ENCODE measurements around the gene LIPC. TPM values are rescaled to one million over a fixed set of nuclear protein-coding genes. Genes with fewer than 3 reads are reported as not detected.

Gene LIPC
- total and polyA plus RNA-seq, 10 of the 15 experiments (the other 5 are each of a cell fraction or from before 2014, with no cell fraction given), result 0.06 to 0.31 (median 0.16) TPM; not detected in 1

DNA sequence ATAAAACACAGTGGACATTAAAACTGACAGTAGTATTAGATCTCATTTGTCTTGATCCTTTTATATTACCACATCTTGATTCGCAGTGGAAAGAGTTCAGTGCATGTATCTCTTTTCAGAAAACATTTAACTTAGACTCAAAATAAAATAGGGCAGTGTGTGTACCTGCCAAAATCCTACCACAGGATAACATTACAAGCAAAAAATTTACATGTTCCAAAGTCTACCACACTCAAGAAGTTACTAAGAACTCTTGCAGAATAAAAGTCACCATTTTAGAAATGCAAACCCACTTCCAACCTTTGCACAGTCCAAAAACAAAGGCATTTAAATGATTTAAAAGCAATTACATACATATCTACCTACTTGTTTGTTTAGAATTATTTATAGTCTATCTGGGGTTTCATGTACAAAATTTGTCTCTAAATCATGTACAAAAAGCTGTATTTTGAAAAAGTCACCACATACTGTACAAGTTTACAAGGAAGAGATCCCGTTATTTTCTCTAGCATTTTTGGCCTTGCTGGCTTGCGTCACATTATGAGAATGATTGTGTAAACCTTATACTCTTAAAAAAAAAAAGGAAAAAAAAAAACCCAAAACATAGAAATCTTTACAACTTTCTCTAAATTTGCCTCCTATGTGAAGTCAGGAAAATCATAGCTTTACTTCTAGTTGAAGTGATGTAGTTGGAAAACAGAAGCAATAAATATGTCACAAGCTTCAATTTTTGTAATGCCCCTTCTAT, 163.9 kb downstream of the LIPC start (continued):
- TF ChIP-seq NBN (IDR thresholded peaks at IDR 0.05), result no peak

DNA sequence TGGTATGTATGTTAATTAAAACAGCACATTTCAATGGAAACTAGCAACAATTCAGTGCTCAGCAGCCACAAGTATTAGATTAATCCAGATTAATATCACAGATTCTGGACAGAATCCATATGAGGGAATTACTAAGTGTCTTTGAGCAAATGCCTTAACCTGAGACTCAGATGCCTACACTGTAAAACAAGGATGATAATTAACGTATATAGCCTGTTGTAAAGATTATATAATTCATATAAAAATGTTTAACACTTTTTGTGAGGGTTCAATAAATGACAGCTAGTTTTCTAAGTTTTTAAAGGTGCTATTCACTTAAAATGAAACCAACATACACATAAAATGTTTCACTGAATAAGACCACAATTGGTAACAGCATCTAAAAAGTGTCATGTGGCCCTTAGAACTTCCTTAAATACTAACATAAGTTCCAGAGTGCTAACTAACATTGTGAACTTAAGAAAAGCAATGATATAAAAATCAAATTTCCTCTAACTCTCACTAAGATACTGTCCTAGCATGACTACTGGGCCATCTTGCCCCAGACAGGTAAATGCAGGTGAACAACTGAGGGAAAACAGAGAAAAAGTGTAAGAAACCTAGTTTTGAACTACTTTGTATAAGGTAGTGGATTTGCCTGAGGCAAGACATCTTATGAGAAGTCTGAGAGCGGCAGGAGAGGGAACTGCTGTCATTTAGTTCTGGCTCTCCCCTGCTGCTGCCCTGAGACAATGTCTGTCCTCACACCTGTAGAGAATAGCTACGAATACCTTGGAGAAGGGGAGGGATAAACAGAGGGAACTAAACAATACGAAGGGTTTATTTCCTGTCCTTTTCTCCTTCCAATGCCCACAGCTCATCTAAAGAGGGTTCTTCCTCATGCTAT, 166.4 kb downstream of the LIPC start:
- Histone ChIP-seq H4K20me1 (ENCODE audit: control insufficient read depth, insufficient read depth) (no peaks in the 10 kb centered on the region), H3K4me3 (no peak overlapping the region), H3K9me3 (replicated peaks; ENCODE audit: control insufficient read depth, insufficient read depth, low read length) (no peaks in the 10 kb centered on the region), H3K27ac (ENCODE audit: control insufficient read depth, insufficient read depth) (no peak overlapping the region), H3K36me3 (ENCODE audit: control insufficient read depth in 2 of 2, insufficient read depth in 2 of 2, low read length in 1 of 2) (peaks cover 0 to 15% of the 10 kb centered on the region in 2 experiments; a peak in 3 of 4 replicates), H3K4me2 (ENCODE audit: control insufficient read depth, insufficient read depth) (no peak overlapping the region), H3K4me1 (ENCODE audit: control insufficient read depth, insufficient read depth, low read length) (peaks cover 16% of the 10 kb centered on the region), H3K79me2 (ENCODE audit: control insufficient read depth, insufficient read depth, low read length) (no peaks in the 10 kb centered on the region), H3K9ac (ENCODE audit: control insufficient read depth, insufficient read depth, low read length) (no peak overlapping the region), H3K27me3 (replicated peaks in 1 of 2; ENCODE audit: control insufficient read depth in 2 of 2, insufficient read depth in 2 of 2, low read length in 1 of 2) (no peaks in the 10 kb centered on the region), H2AFZ (ENCODE audit: control insufficient read depth, low read depth, low read length) (no peak overlapping the region)
- BruUV-seq (replicated peaks), result no TSS peak
- CTCF ChIA-PET, result interaction anchor here (0.9 kb wide), 1 partner anchor 13 kb away, joined by 6 read pairs; no protein-coding TSS in a partner anchor
- SMC1A ChIA-PET (ENCODE audit: uncharacterized antibody, unreplicated experiment), result interaction anchor here (0.6 to 1.4 kb wide), 7 partner anchors 9 to 151 kb away, joined by 3 to 4 read pairs (median 3); no protein-coding TSS in a partner anchor
- WGBS (ENCODE audit: insufficient coverage, insufficient replicate concordance, low lambda C conversion rate, missing lambda C conversion rate), result 97% methylated on average over 4 of the region's 4 CpGs
- TF ChIP-seq ZNF274 (IDR thresholded peaks at IDR 0.05; ENCODE audit: insufficient read depth, insufficient read length), result no peak
- no peak for TF ChIP-seq RCOR1 (conservative IDR thresholded peaks at IDR 0.05; ENCODE audit: low read depth, low read length)
- ATAC-seq, result no peak
- DNase-seq (ENCODE audit: low read depth, low spot score), result no peak
- in situ Hi-C loops (cut with MboI), result no loop called here
- POLR2A ChIA-PET, result interaction anchor here (1.1 kb wide), 1 partner anchor 13 kb away, joined by 3 read pairs; no protein-coding TSS in a partner anchor
- RAD21 ChIA-PET (ENCODE audit: unreplicated experiment), result no interaction called here
- intact Hi-C loops (cut with micrococcal nuclease; ENCODE audit: unreplicated experiment), result no loop called here
- FAIRE-seq, result no peak

Data from GM12878 (cell line).